SW480 (cell line): ENCODE data around the gene PDIK1L.

ENCODE experiments used
- DNase-seq: peaks from one replicate; pipeline ENCODE4 v3.0.0-alpha.2; 2016; ENCODE audit warnings: low spot score

PDIK1L gene

GRCh38 chr1:26122988-26123973 lies 11.7 kb downstream of the PDIK1L start:
- DNase-seq = no peak

GRCh38 chr1:26124418-26125331 lies 13.1 kb downstream of the PDIK1L start:
- no peak for DNase-seq

- DNase-seq = no peak
These were observed 13.8 kb downstream of the PDIK1L start for GRCh38 chr1:26125382-26125781.

- no peak for DNase-seq
These were observed 14.3 kb downstream of the PDIK1L start for GRCh38 chr1:26125946-26126320.

GRCh38 chr1:26126321-26127084 lies 14.9 kb downstream of the PDIK1L start:
- peak; percentile 33 for DNase-seq

- DNase-seq = no peak
These were observed 15.9 kb downstream of the PDIK1L start for GRCh38 chr1:26127235-26128163.

- no peak for DNase-seq
These were observed 18.2 kb downstream of the PDIK1L start for GRCh38 chr1:26129778-26130177.

GRCh38 chr1:26130695-26131094 lies 19.1 kb downstream of the PDIK1L start:
- no peak for DNase-seq

- DNase-seq = peak; percentile 52
These were observed 20.7 kb downstream of the PDIK1L start for GRCh38 chr1:26132128-26132833.

GRCh38 chr1:26132834-26133167 lies 21.2 kb downstream of the PDIK1L start:
- no peak for DNase-seq

- no peak for DNase-seq
These were observed 22.8 kb downstream of the PDIK1L start for GRCh38 chr1:26134466-26134865.

GRCh38 chr1:26138974-26139558 lies 27.4 kb downstream of the PDIK1L start:
- DNase-seq = no peak

- no peak for DNase-seq
These were observed 30.5 kb downstream of the PDIK1L start for GRCh38 chr1:26142159-26142558.

GRCh38 chr1:26145041-26145959 lies 33.7 kb downstream of the PDIK1L start:
- DNase-seq = peak; percentile 86

- DNase-seq = no peak
These were observed 34.3 kb downstream of the PDIK1L start for GRCh38 chr1:26145960-26146294.

GRCh38 chr1:26148887-26149286 lies 37.3 kb downstream of the PDIK1L start:
- no peak for DNase-seq

GRCh38 chr1:26153966-26154532 lies 42.4 kb downstream of the PDIK1L start:
- DNase-seq = no peak

GRCh38 chr1:26154750-26155149 lies 43.1 kb downstream of the PDIK1L start:
- DNase-seq = no peak
